T47D (cell line): ENCODE data around the gene TWIST2.

ENCODE experiments used
- DNase-seq, 2 experiments: peaks; one replicate each; pipeline versions ENCODE4 v3.0.0 to v3.0.0-alpha.2; 2011 to 2012; ENCODE audit warnings: low read depth in 1 of 2, low spot score in 1 of 2
- JUND ChIP-seq: IDR thresholded peaks from 2 replicates; pipeline ENCODE4 v1.6.1; 2012; ENCODE audit warnings: low read depth
- in situ Hi-C: cut with HindIII; loops from 2 replicates; pipeline ENCODE4 v1.10.0; 2016; ENCODE audit warnings: low sequenced_read_pairs, low pct_unique_long_range_greater_than_20kb

Gene TWIST2

DNA sequence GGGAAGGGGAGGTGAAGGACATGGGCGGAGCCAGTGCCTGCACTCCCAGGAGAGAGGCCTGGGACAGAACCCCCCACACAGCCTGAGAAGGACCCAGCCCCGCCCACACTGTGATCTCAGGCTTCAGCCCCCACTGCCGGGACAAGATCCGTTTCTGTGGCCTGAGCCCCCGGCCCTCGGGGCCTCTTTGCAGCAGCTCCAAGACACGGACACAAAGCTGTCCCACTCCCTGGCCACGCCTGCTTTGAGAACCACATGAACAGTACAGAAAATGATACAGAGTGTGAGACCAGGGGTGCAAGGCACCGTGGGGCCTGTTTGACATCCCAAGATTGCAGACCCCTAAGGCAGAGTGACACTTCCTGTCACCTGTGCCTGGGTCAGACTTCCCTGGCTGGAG lies 74.5 kb downstream of the TWIST2 start:
- DNase-seq: no peak
- TF ChIP-seq JUND: no peak
- in situ Hi-C loops: no loop called here

DNA sequence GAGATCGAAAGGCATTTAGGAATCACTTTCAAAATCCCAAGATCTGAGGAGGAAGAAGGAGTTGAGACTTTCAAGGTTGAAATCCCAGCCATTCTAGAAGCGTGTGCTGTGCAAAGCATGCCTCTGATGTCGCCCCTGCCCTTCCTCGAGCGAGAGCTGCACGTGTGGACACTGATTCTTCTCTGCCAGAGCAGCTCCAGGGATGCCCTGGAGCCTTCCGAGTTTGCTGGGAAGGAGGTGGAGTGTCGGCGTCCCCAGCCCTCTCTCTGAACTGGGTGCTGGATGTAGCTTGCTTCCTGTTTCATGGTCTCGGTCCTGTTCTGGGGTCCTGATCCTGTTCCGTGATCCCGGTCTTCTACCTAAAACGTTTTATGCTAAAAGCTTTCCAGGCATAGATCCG lies 76.1 kb downstream of the TWIST2 start:
- no peak for DNase-seq
- in situ Hi-C loops: no loop called here
- no peak for TF ChIP-seq JUND

DNA sequence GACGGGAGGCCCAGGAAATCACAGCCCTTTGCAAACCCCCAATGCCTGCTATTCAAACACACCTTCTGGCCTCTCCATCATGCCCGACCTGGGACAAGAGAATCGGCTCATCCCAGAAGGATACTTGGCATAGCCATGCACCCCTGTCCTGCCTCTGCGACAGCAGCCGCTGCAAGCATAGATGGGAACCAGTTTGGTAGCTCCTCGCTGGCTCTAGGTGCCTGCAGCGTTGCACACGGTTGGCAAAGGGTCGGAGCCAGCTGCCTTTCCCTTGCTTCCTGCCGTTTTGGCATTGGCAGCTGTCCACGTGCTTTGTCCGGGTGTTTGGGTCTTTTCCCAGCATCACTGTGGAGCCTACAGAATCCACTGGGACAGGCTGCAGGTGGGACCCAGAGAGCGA lies 76.9 kb downstream of the TWIST2 start:
- TF ChIP-seq JUND: no peak
- peak in 1 of 2 experiments; percentile 18 for DNase-seq
- in situ Hi-C loops: no loop called here

DNA sequence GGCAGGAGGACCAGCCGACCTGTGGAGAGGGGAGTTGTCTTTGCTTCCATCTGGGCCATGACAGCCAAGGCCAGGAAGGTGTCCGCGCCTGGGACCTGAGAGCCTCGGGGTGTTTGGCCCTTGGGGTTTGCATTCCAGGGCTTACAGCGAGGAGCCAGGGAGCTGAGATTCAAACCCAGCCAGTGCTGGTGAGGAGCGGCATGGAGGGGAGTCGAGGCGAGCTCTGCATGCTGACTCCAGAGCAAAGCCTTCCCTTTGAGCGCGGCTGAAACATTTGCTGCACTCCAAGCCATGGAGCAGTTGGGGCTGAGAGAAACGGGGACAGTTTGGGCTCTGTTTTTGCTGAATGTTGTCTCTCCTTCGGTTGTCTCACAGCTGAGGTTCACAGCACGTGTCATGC lies 77.4 kb downstream of the TWIST2 start:
- no peak for TF ChIP-seq JUND
- in situ Hi-C loops: no loop called here
- DNase-seq: no peak

DNA sequence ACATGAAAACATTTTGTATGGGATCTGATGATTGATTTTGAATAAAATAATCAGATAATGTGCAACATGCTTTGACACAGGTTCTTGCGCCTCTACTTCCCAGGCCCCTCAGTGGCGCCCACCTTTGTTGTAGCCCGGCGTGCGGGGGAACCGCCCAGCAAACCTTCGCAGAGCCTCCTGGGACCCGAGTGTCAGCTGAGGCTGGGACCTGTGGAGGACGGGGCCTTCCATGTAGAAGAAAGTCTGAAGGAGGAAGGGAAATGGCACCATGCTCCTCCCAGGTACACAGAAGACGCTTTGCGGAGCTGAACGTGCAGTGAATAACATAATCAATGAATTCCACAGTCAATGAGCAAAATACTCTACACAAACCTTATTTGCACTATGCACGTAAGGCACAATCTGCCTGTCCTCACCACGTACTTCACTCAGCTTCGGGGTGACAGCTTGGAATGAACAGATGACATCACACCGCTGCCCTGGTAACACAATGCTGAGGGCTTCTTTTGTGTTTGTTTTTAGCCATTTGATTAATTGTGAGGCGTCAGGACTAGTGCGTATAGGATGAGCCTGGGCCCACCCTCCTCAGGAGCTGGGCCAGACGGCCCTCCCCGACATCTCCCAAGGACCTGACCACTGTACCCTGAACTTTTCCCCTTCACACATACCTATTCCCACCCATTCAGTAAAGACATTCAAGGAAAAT lies 78.1 kb downstream of the TWIST2 start:
- in situ Hi-C loops: no loop called here
- DNase-seq: no peak
- no peak for TF ChIP-seq JUND

DNA sequence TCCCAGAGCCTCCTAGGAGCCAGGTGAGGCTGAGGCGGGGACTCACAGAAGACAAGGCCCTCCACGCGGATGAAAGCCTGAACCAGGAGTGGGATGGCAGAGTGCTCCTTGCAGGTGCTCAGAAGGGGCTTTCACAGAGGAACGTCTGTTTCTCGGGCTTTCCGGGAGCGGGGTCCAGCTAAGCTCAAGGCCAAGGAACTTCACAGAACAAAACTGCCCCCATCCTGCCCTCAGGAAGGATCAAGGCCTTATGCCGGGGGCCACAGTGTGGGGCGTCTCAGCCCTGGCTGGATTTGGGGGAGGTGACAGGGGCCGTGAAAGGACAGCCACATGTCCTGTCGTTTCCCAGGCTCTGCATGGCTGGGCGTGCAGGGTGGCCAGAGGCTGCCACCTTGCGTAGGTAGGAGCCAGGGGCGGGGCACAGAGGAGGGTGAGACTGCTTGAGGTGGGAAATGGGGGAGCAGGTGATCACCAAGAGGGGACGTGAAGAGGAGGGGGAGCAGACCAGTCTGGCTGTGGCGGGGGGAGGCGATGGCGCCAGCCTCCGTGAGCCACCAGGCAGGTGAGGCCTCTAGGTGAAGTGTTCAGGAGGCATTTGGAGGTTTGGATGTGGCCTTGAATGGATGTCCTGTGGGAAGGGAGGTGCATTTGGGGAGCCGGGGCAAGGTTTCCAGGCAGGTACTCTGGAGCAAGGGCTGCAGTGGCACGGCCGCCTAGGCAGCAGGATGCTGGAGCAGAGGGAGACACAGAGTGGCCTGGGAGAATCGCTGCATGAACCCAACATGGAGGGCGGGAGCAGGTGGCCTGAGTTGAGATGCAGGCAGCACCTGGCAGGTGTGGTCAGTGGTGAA lies 79.1 kb downstream of the TWIST2 start:
- no peak for DNase-seq
- in situ Hi-C loops: no loop called here
- TF ChIP-seq JUND: no peak

DNA sequence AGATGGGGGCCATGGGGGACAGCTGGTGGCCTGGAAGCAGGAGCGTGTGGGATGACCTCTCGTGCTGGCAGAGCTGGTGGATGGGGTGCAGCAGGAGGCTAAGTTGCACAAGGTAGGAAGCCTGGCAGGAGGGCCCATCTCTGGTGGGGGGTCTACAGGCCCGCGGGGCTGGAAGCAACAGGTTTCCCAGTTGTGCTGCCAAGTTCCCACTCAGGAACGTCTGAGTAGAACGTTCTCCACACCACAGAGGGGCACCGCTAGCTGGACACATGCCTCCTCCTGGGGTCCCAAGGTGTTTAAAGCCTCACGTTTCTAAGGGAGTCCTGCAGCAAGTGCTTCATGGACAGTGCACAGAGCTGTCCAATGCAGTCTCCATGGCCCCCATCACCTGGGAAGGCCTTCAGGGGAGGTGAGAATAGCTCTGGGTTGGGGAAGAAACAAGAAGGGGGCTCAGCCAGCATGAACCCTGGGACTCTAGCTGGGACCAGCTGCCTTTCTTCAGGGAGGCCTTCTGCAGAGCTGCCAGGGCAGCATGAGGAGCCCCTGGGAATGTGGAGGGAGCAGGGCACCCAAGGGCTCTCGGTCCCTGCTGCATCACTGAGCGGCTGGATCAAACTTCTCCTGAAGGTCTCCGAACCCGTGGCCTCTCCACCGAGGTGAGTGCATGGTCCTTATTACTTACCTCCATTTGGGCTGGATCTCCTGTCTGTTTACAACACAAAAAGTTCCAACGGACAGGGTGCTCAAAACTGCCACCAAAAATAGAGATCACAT lies 80.0 kb downstream of the TWIST2 start:
- DNase-seq: no peak
- in situ Hi-C loops: no loop called here
- no peak for TF ChIP-seq JUND

DNA sequence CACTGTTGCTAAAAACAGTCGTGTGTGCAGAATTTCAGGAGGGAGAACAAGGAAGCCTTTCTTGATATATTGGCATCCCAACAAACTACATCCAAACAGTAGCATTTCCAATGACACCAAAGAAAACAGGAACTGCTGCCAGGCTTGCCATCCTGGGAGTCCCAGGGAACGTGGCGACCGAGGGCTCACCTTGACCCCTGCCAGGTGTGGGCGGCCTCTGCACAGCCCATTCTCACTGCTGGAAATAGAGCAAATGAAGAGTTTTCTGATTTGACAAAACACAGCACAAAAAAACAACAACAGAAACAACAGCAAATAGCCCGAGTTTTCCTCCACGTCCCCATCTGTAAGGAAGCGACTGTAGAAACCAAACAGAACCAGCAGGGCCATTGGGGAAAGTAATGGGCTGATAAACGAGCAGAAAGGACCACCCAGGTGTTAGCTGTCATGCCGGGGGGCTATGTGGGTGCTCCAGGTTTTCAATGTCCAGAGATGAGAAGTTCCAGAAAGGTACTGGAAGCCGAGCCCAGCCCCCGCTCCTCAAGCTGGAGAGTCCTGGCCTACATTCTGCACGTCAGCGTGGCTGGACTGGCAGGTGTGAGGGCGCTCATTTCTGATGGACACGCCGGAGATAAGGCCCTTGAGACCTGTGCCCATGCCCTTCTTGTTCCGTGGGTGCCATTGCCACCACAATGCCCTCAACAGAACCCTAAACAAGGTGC lies 80.8 kb downstream of the TWIST2 start:
- no peak for TF ChIP-seq JUND
- no peak for DNase-seq
- in situ Hi-C loops: no loop called here

DNA sequence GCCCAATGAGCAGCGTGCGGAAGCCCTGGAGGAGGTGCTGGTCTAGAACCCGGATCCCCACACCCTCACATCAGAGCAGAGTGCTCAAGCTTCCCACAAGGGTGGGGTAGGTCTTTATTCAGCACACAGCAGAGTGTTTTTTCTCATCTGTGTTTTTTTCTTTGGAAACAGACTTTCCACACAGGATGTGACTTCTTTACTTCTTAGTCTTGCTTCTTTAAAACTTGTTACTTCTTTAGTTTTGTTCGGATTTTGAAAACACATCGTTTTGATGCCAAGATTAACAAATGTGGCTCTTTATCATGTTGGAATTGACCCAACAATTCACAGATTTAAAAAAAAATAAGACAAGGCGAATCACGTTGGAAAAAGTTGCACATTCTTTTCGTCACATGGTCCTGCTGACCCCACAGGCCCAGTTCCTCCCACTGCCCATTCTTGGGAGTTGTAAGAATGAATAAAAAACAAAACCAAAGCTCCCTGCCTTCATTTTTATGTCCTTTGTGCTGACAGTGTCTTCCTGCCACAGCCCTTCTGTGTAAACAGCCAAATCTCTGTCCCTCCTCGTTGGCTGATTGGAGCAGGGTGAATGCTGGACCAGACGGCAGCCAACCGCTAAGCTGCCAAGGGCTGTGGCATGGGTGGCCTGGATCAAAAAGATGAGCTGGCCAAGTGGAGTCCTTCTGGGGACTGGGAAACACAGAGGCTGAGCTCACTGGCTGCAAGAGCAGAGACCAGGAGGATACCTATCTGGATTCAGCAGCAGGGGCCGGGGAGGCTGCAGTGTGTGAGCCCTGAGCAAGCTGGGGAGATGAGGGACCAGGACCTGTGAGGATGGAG lies 81.6 kb downstream of the TWIST2 start:
- in situ Hi-C loops: no loop called here
- no peak for DNase-seq
- no peak for TF ChIP-seq JUND

DNA sequence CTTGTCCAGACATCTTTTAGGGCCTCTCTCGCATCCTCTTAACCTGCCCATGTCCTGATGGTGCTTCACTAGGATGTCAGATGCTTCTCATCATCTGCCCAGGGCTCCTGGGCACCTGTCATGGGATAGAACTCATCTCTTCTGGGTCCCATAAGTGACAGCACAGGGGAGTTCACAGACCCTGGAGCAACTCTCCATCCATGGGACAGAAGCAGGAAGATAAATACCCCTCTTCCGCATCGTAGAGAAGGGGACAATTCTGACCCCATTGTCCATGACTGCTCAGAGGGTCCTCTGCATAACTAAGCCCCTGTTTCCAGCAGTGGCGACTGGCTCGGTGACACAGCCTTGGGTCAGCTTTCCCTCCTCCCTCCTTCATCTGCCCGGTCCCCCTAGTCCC lies 82.3 kb downstream of the TWIST2 start:
- DNase-seq: no peak
- no peak for TF ChIP-seq JUND
- in situ Hi-C loops: no loop called here

DNA sequence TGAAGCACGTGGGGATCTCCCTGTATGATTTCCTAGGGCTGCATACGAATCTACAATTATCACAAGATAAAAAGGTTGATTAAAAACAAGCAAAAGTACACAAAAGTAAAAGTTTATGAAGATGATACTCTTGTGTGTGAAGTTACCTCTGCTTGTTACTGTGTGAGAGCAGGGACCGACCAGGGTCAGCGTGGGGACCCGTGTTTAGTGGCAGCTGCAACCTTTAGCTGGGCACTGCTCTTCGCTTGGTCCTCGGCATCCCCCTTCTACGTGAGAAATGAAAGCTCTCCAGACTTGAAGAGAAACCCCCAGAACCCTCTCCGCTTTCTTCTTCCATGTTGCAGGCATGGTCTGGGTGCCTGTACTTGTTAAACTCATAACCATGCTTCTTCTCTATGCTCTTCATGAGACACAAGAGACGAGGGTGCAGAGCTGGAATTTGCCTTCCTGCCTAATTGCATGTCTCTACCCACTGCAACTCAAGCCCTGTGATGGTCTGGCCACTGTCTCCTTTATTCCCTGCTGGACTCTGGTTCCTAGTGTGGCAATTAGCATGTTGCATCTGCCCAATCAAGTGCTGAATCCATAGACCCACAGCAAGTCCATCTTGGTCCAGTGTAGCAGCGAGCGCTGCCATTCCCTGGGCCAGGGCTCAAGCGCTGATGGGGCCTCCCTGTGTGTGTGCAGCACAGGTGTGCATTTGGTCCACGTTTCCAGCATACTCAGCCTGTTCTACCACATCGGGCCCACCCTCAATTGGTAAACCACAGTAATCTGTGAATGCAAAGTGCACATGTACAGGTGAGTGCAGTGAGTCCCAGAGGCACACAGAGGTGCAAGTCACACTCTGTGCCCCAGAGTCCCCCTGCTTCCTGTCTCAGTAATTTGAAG lies 88.5 kb downstream of the TWIST2 start:
- TF ChIP-seq JUND: no peak
- in situ Hi-C loops: no loop called here
- DNase-seq: no peak
